ENCODE results near the gene TMEM54. TPM values are rescaled to one million over a fixed set of nuclear protein-coding genes. Genes with fewer than 3 reads are reported as not detected.

The TMEM54 gene
- total RNA-seq, 4 donors from 2014 or later: 151 to 255 (median 178) TPM

DNA sequence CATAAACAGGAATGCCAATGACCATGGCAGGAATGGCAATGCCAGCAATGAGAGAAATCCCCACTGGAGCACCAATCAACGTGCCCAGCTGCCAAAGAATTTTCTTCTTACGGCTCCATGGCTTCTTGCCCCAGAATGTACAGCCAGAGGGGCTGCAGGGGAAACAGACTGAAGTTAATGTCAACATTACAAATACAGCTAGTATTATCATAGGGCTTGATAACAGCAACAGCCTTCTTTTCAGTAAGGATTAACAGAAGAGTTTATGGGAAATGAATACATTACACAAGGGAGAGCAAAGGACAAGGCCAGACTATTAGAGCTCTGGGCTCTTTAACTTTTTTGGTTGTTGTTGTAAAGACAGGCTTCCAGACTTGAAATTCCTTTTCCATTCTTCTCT, 45.2 kb upstream of the TMEM54 start:
- Histone ChIP-seq H3K27ac (no peak overlapping the region), H3K27me3 (no peaks in the 10 kb centered on the region), H3K9me3 (no peaks in the 10 kb centered on the region), H3K4me3 (no peak overlapping the region), H3K4me1 (peaks cover 4 to 35% (median 6%) of the 10 kb centered on the region in 3 donors), H3K36me3 (peaks cover 25 to 81% (median 29%) of the 10 kb centered on the region in 3 donors)
- DNase-seq: no peak
- 47 to 84% methylated on average over 2 of the region's 2 CpGs for WGBS, 2 donors
- no peak for TF ChIP-seq CTCF (IDR thresholded peaks at IDR 0.05)
- TF ChIP-seq POLR2A (IDR thresholded peaks at IDR 0.05): no peak
- intact Hi-C loops (cut with DNase I): no loop called here

- no peak for DNase-seq
- no peak for TF ChIP-seq POLR2A (IDR thresholded peaks at IDR 0.05)
- TF ChIP-seq CTCF (IDR thresholded peaks at IDR 0.05): no peak
- Histone ChIP-seq H3K4me3 (no peak overlapping the region), H3K36me3 (peaks cover 25 to 89% (median 33%) of the 10 kb centered on the region in 3 donors), H3K4me1 (peaks cover 22 to 44% (median 27%) of the 10 kb centered on the region in 3 donors), H3K27ac (no peak overlapping the region), H3K9me3 (no peaks in the 10 kb centered on the region), H3K27me3 (no peaks in the 10 kb centered on the region)
- intact Hi-C loops (cut with DNase I): no loop called here
Observed at GRCh38 chr1:32944180-32944579, 43.0 kb upstream of the TMEM54 start.

DNA sequence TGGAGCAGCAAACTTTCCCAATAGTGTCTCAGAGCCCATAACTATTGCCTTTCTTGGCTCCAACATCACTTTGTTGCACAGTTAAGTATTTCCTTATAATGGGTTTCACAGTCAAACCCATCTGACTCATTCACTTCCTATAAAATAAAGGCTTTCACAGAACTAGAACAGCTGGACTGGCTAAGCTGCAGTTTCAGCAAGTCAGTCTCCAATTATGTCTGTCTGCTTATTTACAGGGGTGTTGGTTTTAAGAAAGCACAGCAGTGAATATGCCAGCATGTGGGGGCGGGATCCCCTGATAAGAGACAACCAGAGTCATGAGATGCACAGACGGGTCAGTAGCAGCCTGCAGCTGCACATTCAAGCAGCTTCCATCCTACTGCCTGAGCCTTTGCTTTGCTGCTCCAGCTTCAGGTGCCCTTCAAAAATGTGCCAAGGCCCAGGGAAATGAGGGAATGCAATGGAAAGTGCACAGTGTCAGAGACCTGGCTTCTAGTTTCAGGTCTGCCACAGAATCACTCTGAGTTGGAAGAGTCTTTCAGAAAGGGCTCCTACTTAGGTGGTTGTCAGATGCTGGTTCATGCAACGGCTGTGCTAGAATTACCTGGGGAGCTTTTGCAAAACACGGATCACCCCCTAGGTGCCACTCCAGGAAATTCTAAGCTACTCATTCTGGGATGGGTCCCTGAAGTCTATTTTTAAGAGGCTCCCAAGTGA, 38.6 kb upstream of the TMEM54 start:
- intact Hi-C loops (cut with DNase I): loop anchor here (10.0 kb wide), 2 partner anchors 65 to 115 kb away; no protein-coding TSS in a partner anchor
- Histone ChIP-seq H3K9me3 (no peaks in the 10 kb centered on the region), H3K27ac (peak overlapping the region; percentile 75 to 83 (median 76)), H3K36me3 (peaks cover 24 to 90% (median 25%) of the 10 kb centered on the region in 3 donors), H3K4me1 (peaks cover 32 to 66% (median 39%) of the 10 kb centered on the region in 3 donors), H3K4me3 (no peak overlapping the region), H3K27me3 (no peaks in the 10 kb centered on the region)
- 50% methylated on average over 3 to 4 of the region's 4 CpGs for whole genome bisulfite sequencing, 2 donors
- DNase-seq: no peak
- no peak for TF ChIP-seq CTCF (IDR thresholded peaks at IDR 0.05)
- no peak for TF ChIP-seq POLR2A (IDR thresholded peaks at IDR 0.05)

GRCh38 chr1:32937061-32937460, 35.9 kb upstream of the TMEM54 start:
- Histone ChIP-seq H3K27me3 (no peaks in the 10 kb centered on the region), H3K27ac (peak overlapping the region in 2 of 4 donors; percentile 22 to 25), H3K4me3 (no peak overlapping the region), H3K4me1 (peaks cover 32 to 77% (median 39%) of the 10 kb centered on the region in 3 donors), H3K9me3 (no peaks in the 10 kb centered on the region), H3K36me3 (peaks cover 11 to 68% (median 12%) of the 10 kb centered on the region in 3 donors)
- WGBS, 2 donors: 88 to 90% methylated on average over 4 of the region's 4 CpGs
- intact Hi-C loops (cut with DNase I): loop anchor here (10.0 kb wide), 2 partner anchors 68 to 118 kb away; no protein-coding TSS in a partner anchor
- TF ChIP-seq POLR2A (IDR thresholded peaks at IDR 0.05) (no peak), CTCF (IDR thresholded peaks at IDR 0.05) (no peak)
- DNase-seq: no peak

DNA sequence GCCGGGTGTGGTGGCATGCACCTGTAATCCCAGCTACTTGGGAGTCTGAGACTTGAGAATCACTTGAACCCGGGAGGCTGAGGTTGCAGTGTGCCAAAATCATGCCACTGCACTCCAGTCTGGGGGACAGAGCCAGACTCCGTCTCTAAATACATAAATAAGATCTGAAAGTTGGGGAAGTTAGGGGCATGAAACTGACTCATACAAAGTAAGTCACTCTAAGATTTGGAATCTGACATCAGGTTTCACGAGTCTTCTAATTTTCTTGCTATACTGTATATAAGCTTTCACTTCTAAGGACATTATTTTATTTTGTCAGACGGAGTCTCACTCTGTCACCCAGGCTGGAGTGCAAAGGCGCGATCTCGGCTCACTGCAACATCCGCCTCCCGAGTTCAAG, 33.3 kb upstream of the TMEM54 start:
- 93% methylated on average over 9 to 10 of the region's 10 CpGs for WGBS, 2 donors
- intact Hi-C loops (cut with DNase I): loop anchor here (10.0 kb wide), 2 partner anchors 70 to 120 kb away; no protein-coding TSS in a partner anchor
- H3K36me3 ChIP-seq: peaks cover 4 to 45% (median 12%) of the 10 kb centered on the region in 3 donors

More for the DNA sequence above, 33.3 kb upstream of the TMEM54 start:
- Histone ChIP-seq H3K4me3 (no peak overlapping the region), H3K27ac (peak overlapping the region in 2 of 4 donors; percentile 38 to 45), H3K4me1 (peaks cover 14 to 51% (median 21%) of the 10 kb centered on the region in 3 donors), H3K27me3 (no peaks in the 10 kb centered on the region), H3K9me3 (no peaks in the 10 kb centered on the region)
- DNase-seq: no peak
- no peak for TF ChIP-seq POLR2A (IDR thresholded peaks at IDR 0.05)
- TF ChIP-seq CTCF (IDR thresholded peaks at IDR 0.05): no peak

Measured in esophagus squamous epithelium (tissue), 5 donors.